Pons (tissue), 1 donor: ENCODE data around the gene KRT71.
"Not testable (repeated sequence)": the region's sequence is repeated elsewhere in the genome, so short reads cannot be mapped to it uniquely, and the experiment has no call there.

Source experiments
- DNase-seq: peaks from one replicate; pipeline ENCODE4 v3.0.0-alpha.2; 2016; ENCODE audit warnings: low spot score

Gene KRT71

DNA sequence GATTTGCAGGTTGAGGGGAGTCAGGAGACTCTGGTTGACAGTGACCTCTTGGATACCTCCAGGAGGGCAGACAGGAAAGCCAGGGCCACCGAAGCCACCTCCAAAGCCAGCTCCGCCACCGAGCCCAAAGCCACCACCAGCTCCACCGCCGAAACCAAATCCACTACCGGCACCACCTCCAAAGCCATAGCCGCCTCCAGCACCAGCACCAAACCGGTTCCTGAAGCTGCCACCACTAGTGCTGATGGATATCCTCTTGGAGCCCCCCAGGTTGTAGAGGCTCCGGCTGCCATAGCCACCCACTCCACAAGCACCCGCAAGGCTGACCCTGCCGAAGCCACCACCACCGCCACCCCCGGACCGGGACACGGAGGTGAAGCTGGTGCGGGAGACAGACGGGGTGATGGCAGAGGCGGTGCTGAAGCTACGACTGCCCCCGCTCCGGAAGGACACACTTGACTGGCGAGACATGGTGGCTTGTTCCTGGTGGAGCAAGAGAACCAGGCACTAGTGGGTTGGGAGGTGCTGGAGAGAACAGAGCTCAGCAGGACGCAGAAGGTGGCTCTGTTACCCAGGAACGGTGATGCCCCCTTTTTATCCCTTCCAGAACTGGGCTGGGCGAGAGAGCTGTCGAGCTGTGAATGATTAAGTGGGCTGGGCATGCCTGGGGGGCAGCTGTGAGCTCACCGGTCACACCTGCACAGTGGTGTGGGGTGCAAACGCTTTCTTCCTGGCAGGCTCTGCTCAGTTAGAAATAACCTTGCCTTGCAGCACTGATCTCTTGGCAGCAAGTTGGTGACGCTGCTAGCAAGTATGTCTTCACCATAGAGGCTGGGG, 32.9 kb downstream of the KRT71 start, which contains the start of gene KRT5:
KRT5 (minus strand) TSS at position 569 of the 837 bp plus-strand sequence; CDS start at position 471, 98 bp downstream.
- DNase-seq, result no peak

DNA sequence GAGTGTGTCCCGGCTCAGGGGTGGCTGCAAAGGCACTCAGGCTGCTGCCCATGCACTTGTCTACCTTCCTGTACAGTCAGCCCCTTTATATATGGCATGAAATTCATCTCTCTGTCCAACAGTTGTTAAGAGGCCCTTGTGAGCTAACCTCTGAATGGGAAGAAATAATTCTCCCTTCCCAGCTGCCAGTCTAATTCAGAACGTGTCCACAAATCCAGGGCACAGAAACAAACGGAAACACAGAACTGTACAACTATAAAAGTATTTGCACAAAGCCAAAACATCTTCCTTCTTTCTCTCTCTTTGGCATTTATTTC, 33.6 kb downstream of the KRT71 start:
- DNase-seq, result no peak

DNA sequence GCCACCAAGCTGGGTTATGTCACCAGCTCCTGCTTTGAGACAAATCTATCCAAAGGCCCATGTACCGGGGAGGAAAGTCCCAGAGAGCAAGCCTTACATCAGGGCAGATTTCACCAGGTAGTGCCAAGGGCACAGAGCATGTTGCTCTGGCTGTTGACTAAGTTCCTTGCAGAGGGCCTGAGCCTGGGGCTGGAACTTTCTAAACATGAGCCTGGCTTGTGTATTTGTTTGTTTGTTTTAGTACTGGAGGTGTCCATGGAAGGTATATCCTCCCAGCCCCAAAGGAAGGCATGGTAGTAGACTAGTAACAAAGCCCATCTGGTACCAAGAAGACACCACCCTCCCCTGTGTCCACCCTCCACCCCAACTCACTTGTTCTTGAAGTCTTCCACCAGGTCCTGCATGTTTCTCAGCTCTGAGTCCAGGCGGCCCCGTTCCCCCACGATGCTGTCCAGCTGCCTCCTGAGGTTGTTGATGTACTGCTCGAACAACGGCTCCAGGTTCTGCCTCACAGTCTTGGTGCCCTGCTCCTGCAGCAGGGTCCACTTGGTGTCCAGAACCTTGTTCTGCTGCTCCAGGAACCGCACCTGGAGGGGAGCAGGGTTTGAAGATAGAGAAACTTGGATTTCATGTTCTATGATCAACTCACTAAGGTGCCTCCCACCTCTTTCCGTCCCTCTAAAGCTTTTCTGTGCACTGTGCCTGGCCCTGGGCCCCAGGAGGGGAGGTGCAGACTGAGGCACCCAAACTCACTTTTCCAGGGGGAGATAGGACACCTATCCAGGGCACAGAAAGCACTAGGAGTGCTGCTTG, 34.2 kb downstream of the KRT71 start:
- no peak for DNase-seq

DNA sequence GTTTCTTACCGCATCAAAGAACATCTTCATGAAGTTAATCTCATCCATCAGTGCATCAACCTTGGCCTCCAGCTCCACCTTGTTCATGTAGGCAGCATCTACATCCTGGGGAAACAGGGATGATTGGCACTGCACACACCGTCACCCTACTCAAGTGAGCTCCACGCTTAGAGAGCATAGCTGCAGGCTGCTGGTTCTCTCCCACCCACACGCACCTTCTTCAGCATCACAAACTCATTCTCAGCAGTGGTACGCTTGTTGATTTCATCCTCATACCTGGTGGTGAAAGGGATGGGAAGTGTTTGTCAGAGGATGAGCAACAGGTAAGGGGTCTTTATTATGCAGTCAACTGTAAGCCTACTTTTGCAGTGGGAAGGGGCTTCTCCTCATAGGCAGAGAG, 35.1 kb downstream of the KRT71 start:
- DNase-seq, result no peak

DNA sequence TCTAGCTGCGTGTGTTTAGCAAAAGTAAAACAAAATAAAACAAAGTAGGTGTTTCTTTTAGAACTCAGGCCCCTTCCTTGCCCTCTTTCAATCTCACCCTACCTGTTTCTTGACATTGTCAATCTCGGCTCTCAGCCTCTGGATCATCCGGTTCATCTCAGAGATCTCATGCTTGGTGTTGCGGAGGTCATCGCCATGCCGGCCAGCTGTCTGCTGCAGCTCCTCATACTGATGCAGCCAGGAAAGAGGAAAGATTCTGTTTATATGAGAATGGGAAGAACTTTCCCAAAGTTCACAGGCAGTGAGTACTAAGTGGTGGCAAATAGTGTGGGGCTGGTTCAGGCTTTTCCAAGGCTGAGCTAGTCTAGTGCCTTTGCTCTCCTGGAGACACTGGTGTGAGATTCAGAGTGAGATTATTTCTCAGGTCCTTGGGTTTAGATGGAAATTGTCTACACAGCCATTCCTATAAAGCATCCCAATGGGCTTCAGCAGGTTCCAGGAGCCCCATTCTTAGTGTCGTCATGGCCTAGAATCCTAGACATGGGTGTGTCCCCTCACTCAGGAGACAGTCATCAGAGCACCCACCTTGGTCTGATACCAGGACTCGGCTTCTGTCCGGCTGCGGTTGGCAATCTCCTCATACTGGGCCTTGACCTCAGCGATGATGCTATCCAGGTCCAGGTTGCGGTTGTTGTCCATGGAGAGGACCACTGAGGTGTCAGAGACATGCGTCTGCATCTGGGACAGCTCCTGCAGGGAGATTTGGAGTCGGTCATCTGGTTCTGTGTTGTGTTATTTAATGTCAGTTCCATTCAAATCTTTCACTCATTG, 35.7 kb downstream of the KRT71 start:
- DNase-seq, result no peak

DNA sequence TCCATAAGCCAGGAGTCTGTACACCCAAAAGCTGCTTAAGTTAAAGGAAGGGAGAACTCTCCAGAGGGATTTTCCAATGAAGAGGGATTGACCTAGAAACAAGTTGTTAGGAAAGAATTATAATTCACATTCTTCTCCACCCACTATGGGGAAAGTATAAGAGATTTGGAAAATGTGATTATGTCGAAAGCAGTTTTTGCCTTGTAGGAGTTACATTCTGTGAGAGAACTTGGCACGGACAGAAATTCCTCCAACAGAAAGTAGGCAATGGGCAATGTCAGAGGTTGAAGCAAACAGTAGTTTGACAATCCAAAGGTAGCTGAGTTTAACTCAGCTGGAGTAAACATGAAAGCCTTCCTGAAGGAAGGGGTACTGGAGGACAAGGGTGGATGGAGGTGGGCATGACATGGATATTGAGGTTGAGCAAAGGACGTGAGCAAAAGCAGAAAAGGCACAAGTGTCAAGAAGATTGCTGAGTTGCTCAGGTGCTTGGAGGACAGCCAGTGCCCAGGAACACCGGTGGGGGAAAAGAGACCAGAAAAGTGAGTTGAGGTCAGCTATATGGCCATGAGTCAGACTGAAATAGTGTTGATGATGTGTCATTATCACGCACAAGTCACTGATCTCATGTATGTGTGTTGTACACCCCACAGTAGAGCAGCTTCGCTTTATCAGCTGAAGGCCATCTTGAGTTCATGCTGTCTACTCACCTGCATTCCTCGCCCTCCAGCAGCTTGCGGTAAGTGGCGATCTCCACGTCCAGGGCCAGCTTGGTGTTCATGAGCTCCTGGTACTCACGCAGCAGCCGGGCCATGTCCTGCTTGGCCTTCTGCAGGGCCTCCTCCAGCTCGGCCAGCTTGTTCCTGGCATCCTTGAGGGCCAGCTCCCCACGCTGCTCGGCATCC, 36.8 kb downstream of the KRT71 start:
- DNase-seq, result no peak

DNA sequence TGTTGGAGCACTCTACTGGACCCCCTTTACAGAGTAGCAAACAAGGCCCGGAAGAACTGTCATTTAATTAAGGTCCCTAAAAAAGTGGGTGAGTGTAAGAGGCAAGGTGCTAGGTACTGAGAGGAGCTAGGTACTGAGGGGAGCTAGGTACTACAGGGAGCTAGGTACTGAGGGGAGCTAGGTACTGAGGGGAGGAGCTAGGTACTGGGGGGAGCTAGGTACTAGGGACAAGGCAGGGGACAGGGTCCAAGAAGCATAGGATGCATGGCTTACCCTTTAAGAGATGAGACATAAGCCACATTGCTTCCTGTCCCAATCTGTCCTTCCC, 37.7 kb downstream of the KRT71 start:
- DNase-seq, result no peak

DNA sequence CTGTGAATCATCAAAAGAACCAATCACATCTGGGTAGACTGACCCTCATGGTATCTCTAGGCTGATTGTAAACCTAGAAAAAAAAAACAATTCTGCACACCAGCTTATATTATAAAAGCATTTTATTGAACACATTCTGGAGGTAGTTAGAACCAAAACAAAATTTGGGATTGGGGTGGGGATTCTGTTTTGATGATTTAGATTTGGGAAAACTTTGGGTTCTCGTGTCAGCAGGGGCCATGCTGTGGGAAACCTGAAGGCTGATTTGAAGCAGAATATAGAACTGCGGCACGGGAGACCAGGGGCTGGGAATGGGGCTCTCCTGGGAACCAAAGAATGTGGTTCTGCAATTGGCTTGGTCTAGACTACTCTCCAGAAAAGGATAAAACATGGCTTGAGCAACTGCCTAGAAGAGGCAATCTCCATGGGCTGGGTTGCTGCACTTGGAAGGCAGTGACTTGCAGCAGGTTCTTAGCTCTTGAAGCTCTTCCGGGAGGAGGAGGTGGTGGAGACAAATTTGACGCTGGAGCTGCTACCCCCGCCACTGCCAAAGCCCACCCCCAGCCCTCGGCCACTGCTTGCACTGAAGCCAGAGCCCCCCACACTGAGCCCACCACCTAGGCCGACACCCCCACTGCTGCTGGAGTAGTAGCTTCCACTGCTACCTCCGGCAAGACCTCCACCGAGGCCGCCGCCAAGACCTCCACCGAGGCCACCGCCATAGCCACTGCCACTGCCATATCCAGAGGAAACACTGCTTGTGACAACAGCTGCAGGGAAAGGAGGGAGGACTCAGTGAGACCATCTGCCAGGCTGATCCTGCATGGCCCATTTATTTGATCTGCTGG, 38.2 kb downstream of the KRT71 start:
- DNase-seq, result no peak

DNA sequence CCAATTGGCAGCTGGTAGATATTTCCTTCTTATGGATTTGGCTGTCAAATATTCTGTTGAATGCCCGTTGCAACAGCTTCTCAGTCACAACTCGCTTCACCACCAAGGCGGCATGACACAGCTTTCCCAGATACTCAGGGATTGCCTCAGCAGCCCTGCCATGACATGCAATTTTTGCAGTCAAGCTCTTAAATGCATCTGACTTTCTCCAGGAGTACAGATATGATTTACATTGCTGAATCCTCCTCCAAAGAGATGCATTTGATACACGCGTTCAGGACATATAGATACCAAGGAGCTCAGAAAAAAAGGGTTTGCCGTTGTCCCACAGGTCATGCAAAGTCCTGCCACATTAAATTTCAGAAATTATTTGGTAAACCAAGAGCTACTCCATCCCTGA, 39.2 kb downstream of the KRT71 start:
- DNase-seq, result no peak

DNA sequence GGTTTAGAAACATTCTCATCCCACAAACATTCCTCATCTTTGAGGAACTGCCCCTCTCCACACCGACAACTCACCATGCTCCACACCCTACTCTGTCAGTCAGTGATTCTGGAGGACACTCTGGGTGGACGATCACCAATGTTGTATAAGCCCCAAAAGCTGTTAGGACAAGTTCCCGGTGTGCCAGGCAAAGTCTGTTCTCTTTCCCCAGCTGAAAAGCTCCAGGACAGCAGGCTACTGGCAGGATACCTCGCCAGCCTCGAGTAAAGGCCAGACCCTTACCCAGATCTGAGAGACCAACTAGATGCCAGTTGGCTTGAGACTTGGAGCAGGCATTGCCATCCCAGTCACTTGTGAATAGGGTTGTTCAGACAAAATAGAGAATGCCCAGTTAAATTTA, 44.7 kb downstream of the KRT71 start:
- no peak for DNase-seq

DNA sequence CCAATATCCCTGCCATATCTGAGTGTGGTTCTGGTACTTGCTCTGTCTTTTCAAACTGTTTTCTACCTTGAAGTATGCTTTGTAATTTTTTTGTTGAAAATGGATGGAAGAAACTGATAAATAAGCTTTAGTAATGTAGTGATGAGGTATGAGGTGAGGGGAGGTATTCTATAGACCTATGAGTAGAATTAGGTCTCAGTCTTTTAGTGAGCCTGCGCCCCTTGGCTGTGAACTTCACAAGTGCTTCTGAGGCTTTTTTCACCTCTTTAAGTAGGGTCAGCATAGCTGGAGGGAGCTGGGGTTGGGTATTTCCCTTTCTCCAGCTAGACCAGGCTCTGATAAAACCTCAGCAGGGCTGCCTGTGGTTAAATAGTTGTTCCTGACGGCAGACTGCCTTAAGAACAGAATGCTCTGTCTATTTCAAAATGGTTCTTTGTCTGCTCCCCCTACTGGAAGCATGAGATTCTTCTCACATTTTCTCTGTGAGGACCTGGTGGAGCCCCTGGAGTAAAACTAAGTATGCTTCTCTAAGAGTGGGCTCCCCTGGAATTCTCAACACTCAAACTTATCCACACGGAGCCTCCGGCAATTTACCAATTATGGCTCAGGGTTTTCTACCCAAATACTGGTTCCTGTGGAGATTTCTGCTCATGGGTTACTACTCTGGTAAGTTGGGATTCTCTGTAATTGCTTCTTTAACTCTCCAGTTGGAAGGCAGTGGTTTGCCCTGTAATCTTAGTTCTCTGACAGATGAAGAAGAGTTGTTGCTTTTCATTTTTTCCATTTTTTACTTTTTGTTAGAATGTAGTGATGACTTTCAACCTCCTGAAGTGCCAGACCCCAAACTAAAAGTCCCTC, 45.9 kb downstream of the KRT71 start:
- DNase-seq, result peak; percentile 49

DNA sequence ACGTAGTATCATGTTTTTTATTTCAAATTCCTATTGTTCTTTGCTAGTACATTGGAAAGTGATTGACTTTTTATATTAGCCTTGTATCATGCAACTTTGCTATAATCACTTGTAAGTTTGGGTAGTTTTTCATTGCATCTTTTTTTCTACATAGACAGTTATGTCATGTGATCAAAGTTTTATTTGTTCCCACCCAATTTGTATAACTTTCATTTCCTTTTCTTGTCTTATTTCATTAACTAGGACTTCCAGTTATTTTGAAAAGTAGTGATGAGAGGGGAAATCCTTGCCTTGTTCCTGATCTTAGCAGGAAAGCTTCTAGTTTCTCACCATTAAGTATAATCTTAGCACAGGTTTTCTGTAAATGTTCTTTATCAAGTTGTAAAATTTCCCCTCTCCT, 50.1 kb downstream of the KRT71 start:
- DNase-seq, result no peak

DNA sequence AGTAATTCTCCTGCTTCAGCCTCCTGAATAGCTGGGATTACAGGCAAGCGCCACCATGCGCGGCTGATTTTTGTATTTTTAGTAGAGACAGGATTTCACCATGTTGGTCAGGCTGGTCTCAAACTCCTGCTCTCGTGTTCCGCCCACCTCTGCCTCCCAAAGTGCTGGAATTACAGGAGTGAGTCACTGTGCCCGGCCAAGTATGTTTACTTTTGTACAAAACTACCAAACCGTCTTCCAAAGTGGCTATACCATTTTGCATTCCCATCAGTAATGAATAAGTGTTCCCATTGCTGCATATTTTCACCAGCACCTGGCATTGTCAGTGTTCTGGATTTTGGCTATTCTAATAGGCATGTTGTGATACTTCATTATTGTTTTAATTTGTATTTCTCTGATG, 51.5 kb downstream of the KRT71 start:
- DNase-seq, result no peak

DNA sequence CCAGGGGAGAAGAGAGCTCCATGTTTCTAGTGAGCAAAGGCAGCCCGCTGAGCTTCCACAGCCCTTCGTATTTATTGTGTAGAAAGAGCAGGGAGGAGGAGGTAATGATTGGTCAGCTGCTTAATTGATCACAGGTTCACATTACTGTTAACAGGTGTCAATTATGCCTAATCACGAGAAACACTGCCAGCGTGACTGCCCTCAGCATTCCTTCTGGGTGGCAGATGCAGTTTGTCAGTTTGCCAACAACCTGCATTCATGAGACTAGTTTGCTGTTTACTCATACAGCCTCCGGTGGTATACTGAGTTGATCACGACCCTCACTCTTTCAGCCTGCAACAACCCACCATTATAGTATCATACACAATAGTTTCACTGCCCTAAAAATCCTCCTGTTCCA, 52.4 kb downstream of the KRT71 start:
- DNase-seq, result not testable (repeated sequence)

DNA sequence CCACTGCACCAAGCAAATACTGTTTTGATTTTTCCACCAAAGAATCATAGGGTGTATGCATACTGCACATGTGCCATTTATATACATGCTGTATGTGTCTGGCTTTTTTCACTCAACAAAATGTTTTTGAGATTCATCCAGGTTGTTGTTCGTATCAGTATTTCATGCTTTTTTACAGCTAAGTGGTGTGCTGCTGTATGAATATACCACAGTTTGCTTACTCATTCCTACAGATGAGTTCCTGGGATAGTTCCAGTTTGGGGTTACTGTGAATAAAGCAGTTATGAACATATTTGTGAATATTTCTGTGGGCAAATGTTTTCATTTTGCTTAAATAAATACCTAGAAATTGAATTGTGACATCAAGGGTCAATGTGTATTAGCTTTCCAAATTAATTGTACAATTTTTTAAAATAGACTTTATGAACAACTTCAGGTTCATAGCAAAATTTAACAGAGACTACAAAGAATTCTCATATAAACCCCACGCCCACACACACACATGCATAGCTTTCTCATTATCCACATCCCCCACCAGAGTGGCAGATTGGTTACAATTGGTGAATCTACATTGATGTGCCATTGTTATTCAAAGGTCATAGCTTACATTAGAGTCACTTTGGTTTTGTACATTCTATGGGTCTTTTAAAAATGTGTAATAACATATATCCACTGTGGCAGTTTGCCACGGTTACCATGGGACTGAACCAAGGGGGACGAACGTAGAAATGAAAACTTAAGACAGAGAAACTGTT, 53.0 kb downstream of the KRT71 start:
- DNase-seq, result no peak

DNA sequence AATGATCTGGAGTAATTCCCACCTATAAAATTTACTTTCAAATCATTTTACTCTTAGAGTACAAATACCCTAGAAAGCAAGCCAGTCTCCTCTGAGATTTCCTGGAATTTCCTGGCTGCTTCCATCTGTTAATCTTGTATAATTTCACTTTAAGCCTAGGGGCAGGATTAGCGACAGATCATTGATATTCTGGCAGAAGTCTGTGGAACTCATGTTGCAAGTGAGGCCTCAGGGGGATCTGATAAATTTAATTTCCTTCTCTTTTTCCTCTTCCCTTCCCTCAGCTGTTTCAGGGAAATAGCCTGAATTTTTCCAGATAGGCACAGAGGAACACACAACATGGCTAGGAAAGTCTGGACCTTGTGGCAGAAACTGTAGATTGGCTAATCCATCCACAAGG, 54.0 kb downstream of the KRT71 start:
- DNase-seq, result no peak

DNA sequence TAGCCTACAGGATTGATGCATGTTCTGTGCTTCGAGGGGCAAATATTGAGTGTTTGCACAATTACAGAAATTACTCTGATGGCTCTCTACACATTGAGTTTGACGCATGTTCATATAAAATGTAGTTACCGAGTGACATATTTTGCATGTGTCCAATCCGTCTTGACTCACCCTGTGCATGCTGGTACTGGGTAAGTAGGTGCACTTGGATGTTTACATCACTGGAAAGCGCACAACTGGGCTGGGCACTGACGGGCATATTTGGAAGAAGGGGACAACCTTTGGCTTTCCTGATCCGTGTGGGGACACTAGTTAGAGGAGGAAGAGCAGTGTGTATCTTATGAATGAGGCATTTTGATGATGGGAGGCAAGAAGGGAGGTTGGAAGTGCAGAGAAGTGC, 55.0 kb downstream of the KRT71 start:
- DNase-seq, result no peak

DNA sequence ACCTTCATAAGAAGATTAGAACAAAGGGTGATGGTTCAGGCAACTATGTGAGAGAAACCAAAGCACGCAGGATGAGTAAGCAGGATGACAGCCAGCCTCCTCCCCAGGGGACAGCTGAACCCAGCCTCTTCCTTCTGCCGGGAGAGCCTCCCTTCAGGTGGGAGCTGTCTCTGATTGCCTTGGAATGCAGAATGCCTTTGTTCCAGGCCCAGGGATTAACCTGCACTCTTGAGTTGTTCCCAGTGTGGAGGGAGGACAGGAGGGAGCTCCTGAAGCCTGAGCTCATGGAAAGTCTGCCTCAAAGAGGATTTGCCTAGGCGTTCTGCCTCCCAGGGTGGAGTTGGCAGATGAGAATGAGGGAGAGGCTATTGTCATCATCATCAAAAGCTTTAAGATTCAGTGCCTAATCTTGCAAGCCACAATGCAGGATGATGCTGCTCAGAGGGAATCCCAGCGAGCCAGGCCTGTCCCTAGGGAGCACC, 56.3 kb downstream of the KRT71 start:
- DNase-seq, result no peak

DNA sequence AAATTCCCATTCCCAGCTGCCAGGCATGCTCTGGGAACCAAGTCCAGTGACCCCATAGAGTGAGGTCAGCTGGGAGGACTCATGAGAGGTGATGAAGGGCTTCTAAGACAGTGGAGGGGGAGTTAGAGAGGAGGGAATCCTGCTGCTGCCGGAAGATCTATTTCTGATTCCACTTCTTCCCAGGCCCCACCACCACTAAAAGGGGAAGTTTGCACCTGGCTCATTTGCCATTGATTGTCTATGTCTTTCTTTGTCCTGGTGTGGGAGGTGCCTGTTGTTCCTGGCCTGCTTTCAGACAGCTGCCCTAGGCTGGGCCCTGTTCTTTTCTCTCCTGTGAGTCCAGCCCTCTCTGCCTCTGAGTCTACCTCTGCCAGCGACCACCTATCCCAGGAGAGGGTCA, 56.9 kb downstream of the KRT71 start:
- no peak for DNase-seq
